HL-60 (cell line): ENCODE results near the gene CYB561.

ENCODE experiments used
- DNase-seq, 2 experiments: peaks; one replicate each; pipeline ENCODE4 v3.0.0-alpha.2; 2010 to 2020; ENCODE audit warnings: low read depth in 1 of 2, low spot score in 1 of 2
- H3K27ac ChIP-seq: fragments of 250-450 bp; sonication (Bioruptor Pico); replicated peaks from 2 replicates; pipeline ENCODE4 v1.5.1; 2020; ENCODE audit warnings: mild to moderate bottlenecking, moderate library complexity
- H3K27me3 ChIP-seq: fragments of 250-450 bp; sonication (Bioruptor Pico); 2 replicates; pipeline ENCODE4 v1.5.1; 2021; ENCODE audit warnings: mild to moderate bottlenecking, moderate library complexity; ENCODE audit not compliant: insufficient read depth, poor library complexity, severe bottlenecking
- H3K4me3 ChIP-seq: replicated peaks from 2 replicates; pipeline ENCODE4 v1.5.1; 2011; ENCODE audit warnings: mild to moderate bottlenecking, control low read depth, low read length; ENCODE audit not compliant: insufficient read depth
- CTCF ChIP-seq: IDR thresholded peaks from one replicate; pipeline ENCODE4 v1.5.1; 2011; ENCODE audit warnings: low read length, control low read depth, inconsistent platforms; ENCODE audit not compliant: insufficient read depth
- GABPA ChIP-seq: IDR thresholded peaks from 2 replicates; pipeline ENCODE4 v1.6.1; 2012; ENCODE audit warnings: low read depth
- POLR2AphosphoS5 ChIP-seq: IDR thresholded peaks from 2 replicates; pipeline ENCODE4 v1.6.1; 2012; ENCODE audit warnings: low read depth
- REST ChIP-seq: IDR thresholded peaks from 2 replicates; pipeline ENCODE4 v1.6.1; 2012; ENCODE audit warnings: low read depth; ENCODE audit not compliant: insufficient replicate concordance
- SPI1 ChIP-seq: IDR thresholded peaks from 2 replicates; pipeline ENCODE4 v1.6.1; 2012; ENCODE audit warnings: low read depth, mild to moderate bottlenecking, borderline replicate concordance

The CYB561 gene

GRCh38 chr17:63480826-63481487, 34.9 kb upstream of the CYB561 start:
- no peak overlapping the region for H3K27ac ChIP-seq
- DNase-seq: no peak
- H3K4me3 ChIP-seq: no peak overlapping the region
- TF ChIP-seq GABPA (no peak), POLR2AphosphoS5 (no peak), CTCF (no peak), SPI1 (no peak), REST (no peak)
- peaks cover 19% of the 10 kb centered on the region for H3K27me3 ChIP-seq

- Histone ChIP-seq H3K4me3 (no peak overlapping the region), H3K27me3 (peaks cover 25% of the 10 kb centered on the region), H3K27ac (no peak overlapping the region)
- no peak for DNase-seq
- TF ChIP-seq POLR2AphosphoS5 (no peak), SPI1 (no peak), GABPA (no peak), REST (no peak), CTCF (no peak)
Measured at GRCh38 chr17:63480192-63480784, 34.2 kb upstream of the CYB561 start.

- Histone ChIP-seq H3K27ac (no peak overlapping the region), H3K27me3 (peaks cover 31% of the 10 kb centered on the region), H3K4me3 (no peak overlapping the region)
- no peak for DNase-seq
- no peak for TF ChIP-seq POLR2AphosphoS5
Measured at GRCh38 chr17:63479495-63480184, 33.5 kb upstream of the CYB561 start.

GRCh38 chr17:63478814-63479494, 32.8 kb upstream of the CYB561 start:
- Histone ChIP-seq H3K27me3 (peaks cover 36% of the 10 kb centered on the region), H3K27ac (no peak overlapping the region), H3K4me3 (no peak overlapping the region)
- peak; percentile 92 for TF ChIP-seq CTCF
- TF ChIP-seq REST: no peak
- DNase-seq: peak; percentile 51 to 75
